ENCODE data around the gene FCRL4.

DNA sequence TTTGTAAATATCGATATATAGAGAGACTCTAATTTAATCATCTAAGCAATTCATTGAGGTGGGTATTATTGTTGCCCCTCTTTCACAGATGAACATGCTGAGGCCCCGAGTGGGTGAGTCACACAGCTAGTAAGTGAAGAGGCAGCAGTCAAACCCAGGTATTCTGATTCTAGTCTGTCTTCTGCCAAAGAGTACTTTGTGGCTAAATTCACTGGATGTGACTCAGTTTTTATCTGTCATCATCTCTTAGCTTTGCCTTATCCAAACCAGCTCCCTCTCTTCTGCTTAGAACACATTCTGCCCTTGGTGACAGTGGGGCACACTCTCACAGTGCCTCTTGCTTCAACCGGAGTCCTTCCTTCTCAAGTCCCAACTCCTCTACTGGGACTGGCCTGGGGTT is 57.0 kb downstream of the FCRL4 start:
- TF ChIP-seq, protein P1, sequence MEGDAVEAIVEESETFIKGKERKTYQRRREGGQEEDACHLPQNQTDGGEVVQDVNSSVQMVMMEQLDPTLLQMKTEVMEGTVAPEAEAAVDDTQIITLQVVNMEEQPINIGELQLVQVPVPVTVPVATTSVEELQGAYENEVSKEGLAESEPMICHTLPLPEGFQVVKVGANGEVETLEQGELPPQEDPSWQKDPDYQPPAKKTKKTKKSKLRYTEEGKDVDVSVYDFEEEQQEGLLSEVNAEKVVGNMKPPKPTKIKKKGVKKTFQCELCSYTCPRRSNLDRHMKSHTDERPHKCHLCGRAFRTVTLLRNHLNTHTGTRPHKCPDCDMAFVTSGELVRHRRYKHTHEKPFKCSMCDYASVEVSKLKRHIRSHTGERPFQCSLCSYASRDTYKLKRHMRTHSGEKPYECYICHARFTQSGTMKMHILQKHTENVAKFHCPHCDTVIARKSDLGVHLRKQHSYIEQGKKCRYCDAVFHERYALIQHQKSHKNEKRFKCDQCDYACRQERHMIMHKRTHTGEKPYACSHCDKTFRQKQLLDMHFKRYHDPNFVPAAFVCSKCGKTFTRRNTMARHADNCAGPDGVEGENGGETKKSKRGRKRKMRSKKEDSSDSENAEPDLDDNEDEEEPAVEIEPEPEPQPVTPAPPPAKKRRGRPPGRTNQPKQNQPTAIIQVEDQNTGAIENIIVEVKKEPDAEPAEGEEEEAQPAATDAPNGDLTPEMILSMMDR (IDR thresholded peaks at IDR 0.05), result no peak
- no peak for TF ChIP-seq EP300 (IDR thresholded peaks at IDR 0.05)
- TF ChIP-seq POLR2A (IDR thresholded peaks at IDR 0.05), result no peak
